GM19328 (cell line): ENCODE results near the gene INSYN2A.

Source experiments
- ATAC-seq: cut with Tn5 transposase; IDR thresholded peaks from one replicate; pipeline ENCODE4 v1.9.1; 2021; ENCODE audit warnings: mild to moderate bottlenecking, moderate library complexity; ENCODE audit not compliant: unreplicated experiment

INSYN2A gene, protein sequence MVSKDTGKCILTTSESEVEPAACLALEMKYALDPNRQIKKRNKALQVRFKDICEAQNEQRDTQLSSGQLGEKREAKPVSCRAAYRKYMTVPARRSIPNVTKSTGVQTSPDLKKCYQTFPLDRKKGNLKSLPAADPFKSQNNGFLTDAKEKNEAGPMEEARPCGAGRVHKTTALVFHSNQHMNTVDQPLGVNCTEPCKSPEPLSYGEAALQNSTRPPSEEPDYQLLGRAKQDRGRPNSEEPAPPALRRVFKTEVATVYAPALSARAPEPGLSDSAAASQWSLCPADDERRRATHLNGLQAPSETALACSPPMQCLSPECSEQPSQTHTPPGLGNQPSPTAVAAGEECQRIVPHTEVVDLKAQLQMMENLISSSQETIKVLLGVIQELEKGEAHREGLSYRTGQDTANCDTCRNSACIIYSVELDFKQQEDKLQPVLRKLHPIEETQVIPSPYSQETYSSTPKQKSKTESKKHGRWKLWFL

DNA sequence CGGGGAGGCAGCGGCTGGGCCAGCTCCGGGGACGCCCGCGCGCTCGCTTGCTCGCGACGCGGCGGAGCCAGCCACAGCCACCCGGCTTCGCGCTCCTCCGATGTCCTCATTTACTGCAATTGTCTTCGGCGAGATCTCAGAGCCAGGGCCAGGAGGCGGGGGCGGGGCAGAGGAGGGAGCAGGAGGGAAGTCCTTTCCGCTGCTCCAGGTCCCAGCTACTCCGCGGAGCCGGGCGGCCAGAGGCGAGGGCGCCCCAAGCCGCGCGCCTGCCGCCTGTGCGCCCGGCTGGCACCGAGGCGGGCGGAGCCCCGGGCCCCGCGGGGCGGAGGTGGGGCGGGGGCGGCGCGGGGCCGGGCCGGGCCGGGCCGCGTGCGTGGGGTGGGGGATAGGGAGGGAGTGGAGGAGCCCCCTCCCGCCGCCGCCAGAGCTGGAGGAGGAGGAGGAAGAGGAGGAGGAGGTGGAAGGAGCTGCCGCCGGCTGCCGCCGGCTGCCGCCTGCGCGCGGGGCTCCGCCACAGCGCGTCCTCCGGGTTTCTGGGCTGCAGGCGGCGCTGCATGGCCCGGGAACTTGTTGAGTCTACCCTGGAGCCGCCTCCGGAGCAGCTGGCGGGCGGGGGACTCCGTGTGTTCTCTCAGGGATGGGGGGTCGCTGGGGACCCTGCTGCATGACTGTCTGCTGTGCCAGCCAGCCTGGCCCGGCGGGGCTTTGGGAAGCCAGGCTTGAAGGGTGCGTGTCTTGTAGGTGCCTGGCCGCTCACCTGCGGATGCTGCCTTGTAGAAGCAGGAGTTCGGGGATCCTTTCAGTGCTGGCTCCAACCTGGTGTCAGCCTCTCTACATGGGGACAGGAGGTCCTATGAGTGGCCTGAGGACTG, at the start of gene INSYN2A:
Gene INSYN2A (minus strand): TSS at position 310 of the 872 bp plus-strand sequence. CDS start 20,196 bp downstream, outside the sequence.
- ATAC-seq: no peak

DNA sequence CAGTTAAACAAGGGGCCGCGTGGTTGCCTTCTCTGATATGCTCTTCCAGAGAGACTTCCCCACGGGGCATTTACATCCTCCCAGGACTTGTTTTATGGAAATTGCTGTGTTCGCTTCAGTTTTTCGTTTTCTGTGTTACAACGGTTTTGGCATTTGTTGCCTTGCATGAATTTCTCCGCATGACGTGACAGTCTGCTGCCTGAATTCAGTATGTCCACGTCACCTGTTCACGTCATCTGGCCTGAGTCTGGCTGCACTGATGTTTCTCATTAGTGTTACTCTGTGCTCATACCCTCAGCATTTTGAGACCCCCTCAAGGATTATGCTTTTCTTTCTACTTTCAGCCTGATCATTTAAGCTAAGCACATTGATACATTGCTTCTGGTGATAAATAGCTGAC, 49.1 kb upstream of the INSYN2A start:
- no peak for ATAC-seq

DNA sequence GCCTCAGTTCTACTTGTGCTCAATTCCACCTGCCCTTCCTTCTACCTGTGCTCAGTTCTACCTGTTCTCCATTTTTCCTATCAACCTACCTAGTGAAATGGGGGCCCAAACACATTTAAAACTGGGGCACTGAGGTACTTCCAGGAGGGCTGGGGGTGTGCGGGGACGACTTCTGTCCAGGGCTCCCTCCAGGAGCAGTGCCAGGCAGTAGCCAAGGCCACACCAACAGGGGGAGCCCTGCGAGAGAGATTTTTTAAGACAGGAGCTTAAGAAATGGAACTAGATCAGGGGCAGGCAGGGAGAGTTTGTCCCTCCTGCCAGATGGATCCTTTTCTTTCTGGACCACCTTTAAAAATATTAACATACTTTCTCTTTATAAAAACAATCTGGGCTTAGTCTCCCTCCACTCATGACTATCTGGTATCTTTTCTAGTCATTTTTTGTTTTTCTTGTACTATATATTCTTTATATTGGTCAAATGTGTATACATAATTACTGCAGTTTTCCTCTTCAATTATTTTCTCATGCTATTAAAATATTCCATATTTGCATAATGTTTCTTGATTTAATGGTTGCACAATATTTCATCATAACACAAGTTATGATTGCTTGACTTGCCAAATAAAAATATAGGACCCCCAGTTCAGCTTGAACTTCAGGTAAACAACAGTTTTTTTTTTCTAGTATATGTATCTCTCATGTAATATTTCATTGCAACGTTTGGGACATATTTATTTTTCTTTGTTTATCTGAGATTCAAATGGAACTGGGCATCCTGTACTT, 47.3 kb upstream of the INSYN2A start:
- ATAC-seq: no peak

DNA sequence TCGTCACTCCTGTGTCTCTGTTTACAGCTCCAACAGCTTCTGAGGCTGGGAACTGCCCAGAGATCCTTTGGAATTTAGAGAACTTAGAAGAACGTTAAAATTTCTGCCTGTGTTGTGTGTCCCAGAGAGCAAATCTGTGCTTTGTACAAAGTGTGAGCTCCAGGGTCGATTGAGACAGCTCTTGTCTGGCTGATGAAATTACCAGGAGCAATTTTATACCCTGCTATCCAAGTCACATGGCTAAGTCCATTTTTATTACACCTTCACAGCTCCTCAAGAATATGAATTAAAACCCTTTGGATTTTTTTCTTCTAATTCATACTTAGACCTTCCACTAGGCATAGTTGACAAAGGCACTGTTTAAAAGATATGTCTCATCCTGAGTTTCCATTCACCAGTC, 46.5 kb upstream of the INSYN2A start:
- ATAC-seq: no peak

DNA sequence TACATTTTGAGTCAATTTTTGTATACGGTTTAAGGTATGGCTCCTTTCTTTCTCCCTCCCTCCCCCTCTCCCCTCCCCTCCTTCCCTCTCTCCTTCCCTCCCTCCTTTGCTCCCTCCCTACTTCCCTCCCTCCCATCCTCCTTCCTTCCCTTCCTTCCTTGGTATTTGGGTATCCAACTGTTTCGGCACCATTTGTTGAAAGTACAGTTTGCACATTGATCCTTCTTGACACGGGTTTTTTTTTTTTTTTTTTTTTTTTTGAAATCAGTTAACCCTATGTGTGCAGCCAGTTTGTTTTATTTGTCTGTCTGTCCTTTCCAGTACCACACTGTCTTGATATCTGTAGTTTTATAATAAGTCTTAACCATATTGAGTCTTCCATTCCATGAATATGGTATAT, 39.9 kb upstream of the INSYN2A start:
- ATAC-seq: no peak

DNA sequence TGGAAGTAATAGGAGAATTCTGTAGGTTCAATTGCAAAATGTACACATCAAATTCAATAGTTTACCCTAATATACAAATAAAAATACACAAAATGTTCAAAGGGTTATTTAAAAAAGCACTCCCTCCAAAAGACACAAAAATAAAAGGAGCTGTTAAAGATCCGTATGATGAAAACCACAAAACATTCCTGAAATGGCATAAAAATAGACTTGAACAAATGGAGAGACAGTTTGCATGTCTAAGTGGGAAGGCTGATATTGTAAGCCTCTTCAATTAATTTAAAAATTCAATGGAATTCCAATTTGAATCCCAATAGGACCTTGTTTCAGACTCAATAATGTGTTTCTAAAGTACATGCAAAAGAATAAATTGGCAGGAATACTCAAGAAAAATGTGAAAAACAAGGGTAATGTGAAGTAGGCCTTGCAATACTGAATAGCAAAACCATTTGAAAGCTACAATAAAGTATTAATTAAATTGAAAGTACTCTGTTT, 38.0 kb upstream of the INSYN2A start:
- ATAC-seq: no peak

DNA sequence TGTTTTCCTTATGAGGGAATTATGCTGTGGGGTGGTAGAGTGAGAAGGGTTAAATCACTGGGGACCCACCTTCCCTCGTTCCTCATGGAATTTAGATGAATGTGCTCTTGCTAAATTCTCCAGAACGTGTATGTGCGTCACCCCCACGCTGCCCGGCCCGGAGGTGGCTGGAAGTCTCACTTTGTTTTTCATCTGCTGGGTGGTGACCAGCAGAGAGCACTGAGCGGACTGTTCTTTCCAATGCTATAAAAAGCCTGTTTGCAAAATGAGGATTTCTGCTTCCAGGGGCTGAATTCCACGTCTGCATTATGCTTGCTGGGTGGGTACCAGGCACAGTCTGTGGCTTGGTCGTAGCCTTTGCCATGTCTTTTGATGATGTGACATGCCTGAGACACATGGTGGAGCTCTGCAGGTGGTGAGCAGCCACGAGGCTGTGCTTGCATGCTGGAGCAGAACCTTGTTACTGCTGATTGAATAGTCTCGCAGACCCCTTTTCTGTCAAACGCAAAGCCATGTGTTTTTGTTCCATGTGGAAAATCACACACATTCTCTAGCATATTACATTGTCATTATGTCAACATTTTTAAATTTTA, 31.9 kb upstream of the INSYN2A start:
- no peak for ATAC-seq

DNA sequence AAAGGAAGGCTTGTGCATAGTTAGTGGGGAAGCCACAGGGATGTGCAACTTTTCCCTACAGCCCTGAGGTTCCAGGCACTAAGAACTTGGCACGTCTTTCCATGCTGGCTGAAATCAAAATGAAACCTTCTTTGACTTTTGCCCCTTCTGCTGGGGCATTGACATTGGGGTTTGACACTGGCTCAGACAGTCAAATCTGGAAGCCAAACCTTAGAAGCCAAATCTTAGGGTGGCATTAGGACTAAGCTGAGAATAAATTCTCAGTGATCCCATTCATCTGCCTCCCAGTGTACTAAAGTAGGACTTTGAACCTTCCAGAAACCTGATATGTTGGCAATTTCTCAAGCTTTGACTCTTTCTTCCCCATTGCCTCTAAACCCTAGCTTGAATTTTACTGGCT, 31.3 kb upstream of the INSYN2A start:
- no peak for ATAC-seq

DNA sequence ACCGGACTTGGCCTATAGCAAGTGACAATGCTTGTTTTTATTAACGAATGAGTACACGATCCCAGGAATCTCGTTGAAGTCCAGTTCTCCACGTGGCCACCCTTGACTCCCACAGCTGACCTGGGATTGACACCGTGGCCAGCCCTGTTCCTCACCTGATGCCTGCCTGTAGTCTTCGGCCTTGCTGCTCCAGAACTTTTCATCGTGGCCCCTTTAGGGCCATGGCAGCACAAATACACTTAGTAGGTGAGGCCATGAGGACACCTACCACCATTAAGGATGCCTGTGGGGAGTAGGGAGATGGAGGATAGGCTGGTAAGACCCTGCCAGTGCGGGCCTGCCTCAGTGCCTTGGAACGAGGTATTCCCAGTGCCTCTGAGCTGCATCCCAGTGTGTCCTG, 30.6 kb upstream of the INSYN2A start:
- ATAC-seq: no peak

DNA sequence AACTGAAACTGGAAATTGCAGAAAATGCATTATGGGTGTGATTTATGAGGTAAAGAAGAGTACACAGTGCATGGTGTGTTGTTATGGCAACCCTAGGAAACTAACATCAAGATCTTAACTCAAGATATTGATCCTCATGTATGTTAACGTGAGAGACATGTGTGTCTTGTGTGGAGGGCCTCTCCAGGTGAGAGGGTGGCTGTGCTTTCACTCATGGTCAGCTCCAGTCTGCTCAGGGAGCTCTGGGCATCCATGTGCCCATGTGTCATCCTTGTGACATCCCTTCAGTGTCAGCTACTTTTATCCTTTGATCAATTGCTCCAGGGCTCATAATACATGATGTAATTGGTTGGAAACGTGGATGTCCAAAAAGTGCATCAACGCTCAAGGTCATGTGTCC, 24.9 kb upstream of the INSYN2A start:
- ATAC-seq: no peak

DNA sequence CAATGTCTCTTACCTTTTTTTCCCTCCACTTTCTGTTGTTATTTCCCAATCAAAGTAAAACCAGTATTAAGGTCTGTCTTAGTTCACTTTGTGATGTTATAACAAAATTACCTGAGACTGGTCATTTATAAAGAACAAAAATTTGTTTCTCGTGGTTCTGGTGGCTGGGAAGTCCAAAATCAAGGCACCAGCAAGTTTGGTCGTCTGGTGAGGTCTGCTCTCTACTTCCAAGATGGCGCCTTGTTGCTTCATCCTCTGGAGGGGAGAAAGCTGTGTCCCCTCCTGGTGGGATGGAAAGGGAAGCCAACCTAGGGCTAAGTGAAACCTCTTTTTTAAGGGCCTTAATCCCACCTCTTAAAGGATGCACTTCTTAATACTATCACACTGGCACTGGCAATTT, 22.3 kb upstream of the INSYN2A start:
- no peak for ATAC-seq

DNA sequence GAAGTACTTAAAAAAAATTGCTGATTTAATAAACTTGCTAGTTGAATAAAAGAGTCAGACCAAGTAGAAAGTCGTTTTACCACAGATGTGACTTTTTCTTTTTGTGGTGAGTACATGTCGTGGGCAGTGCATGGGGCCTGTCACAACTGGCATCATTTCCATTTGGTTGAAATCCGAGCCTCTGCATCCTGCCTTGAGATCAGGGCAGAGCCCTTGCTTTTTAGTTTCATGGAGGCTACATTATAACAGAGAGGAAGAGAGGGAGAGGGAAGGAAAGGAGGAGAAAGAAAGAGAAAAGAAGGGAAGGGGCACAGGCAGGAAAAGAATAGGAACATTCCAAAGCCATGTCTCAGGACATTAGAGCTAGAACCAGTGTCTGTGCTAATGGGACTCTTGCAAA, 20.4 kb upstream of the INSYN2A start:
- ATAC-seq: no peak

DNA sequence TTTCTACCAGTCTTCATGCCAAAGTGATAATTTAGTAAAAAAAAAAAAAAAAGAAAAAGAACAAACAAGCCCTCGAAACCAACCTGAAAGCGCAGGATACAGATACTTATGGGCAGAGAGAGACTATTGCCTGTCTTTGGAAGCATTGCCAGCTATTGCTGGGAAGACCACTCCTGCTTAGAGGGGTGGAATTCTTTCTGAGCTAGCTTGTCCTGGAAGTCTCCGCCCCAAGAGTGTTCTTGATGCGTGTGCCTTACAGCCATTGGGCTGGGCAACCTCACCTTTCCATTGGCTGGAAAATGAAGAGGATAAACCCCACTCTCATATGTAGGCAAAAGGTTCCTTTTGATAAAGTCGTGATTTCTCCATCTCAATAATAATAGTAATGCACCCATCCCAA, 19.9 kb upstream of the INSYN2A start:
- no peak for ATAC-seq

DNA sequence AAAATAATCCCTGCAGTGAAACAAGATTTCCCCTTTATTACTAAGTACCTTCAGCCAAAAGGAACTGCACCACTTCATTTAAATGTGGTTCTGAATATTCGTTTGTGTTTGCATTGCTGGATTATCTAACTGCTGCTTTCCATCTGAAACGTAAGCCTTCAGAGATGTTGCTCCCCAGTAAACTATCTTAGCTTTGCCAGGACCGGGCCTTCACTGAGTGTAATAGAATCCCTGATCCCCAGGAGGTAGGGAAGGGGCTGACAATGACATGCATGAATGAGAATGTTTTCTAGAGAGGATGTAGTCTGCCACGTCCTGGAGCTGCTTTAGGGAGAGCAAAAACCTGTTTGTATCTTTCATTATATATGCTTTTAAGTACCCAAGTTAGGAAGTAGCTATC, 19.5 kb upstream of the INSYN2A start:
- ATAC-seq: no peak

DNA sequence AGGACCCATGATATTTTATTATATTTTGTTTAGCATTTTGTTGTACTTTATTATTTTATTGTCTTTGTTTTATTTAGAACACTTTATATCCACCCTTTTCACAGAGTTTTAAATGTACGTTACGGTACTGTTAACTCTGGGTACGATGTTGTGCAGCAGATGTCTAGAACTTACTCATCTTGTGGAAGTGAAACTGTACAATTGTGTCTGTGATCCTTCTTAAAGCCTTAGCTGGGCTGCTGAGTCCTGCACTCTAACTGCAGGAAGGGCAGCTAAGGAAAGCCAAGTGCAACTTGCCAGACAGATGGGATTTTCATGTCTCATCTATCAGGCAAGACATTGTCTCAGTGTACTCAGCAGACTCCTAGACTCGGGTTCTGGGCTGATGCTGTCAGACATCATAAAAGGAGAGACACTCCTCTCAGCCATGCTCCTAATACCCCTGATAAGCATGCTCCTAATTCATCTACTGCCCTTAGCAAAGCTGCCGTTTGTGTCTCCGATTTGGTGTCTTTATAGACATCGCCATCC, 14.6 kb upstream of the INSYN2A start:
- ATAC-seq: no peak

DNA sequence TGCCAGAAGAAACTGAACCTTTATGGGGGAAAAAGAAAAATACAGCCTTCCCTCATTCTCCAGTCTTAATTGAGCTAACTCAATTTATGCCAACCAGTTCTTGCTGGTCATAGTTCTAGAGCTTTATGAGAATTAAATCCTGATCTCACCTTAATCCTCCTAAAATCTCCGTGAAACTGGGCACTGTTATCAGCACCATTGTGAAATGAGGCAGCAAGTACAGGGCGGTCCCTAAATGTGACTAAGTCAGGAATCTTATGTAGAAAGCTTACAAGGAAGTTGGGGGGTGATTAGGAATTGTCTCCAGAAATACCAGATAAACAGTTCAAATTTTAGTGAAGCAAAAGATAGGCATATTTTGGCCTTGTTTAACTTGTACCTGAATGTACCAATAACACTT, 10.7 kb upstream of the INSYN2A start:
- ATAC-seq: no peak

DNA sequence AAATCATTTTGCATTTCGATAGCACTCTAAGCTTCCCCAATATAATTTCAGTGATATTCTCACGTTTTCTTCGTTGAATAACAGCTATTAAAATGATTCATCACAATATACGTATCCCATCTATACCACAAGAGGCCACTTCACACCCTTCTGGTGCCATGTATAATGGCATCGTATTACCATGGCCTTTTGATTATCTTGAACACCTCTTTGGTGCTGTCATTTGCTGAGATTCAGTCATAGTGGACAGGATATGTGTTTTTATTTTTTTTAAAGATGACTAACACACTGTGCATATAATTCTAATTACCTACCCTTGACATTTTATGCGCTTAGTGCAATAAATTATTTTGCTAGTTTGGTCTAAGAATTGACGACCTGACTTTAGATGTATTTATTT, 6.7 kb upstream of the INSYN2A start:
- ATAC-seq: no peak

DNA sequence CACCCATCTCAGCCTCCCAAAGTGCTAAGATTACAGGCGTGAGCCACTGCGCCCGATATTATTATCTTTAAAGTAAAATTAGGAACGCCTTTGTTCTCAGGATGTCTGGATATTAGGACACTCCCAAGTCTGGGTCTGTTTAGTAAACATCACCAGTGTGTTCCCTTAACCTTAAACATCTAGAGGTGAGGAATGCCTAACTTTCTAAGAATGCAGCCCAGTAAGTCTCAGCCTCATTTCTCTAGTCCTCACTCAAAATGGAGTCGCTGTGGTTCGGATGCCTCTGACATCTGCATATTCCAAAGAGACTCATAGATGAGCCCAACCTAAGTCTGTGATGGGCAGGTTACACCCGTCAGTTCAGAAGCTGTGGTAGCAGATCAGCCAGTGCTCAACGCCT, 4.3 kb upstream of the INSYN2A start:
- no peak for ATAC-seq

DNA sequence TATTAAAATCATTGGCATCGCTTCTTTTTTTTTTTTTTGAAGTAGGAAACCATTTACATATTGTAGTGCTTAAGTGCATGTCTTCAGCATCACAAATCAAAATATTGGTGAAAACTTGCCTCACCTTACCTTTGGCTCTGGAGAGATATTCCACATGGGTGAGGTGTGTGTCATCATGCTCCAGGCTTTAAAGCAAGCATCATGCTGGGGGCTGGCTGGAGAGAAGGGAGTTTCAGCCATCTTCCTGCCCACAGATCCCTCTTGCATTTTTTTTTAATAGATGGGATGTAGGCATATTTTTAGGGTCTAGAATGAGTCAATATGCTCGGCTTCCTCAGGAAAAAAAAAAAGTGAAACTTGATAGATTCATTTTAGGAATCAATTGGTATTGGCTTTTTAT, 2.3 kb upstream of the INSYN2A start:
- no peak for ATAC-seq

DNA sequence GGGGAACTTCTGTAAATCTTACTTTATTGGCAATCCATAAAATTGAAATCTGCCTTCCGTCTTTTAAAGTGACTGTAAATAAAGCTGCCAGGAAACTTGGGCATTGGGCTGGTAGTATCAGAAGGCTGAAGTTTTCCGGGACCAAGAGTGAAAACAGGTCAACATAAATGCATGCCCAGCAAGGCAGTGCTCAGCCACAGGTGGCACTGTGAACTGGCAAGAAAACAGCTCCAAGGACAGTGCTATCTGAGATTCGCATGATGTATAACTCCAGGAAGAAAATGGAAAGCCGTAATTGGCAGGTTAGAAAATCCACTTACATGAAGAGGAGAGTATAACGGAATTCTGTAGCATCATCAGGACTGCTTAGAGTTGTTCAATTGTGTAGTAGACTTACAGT, 1.9 kb upstream of the INSYN2A start:
- no peak for ATAC-seq

DNA sequence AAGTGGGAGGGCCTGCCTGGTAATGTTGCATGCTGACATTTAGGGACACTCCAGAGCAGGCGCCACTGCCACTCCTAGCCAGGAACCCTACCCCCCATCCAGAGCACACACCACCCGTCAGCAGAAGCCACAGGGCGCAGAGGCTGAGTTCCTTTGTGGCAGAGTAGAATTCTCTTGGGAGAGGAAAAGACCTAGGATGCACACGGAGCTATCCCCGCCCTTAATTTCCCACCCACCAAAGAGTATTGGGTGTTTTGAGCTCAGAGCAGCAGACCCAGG, 702 bp upstream of the INSYN2A start:
- no peak for ATAC-seq
